ENCODE results near the gene KRT7.

DNA sequence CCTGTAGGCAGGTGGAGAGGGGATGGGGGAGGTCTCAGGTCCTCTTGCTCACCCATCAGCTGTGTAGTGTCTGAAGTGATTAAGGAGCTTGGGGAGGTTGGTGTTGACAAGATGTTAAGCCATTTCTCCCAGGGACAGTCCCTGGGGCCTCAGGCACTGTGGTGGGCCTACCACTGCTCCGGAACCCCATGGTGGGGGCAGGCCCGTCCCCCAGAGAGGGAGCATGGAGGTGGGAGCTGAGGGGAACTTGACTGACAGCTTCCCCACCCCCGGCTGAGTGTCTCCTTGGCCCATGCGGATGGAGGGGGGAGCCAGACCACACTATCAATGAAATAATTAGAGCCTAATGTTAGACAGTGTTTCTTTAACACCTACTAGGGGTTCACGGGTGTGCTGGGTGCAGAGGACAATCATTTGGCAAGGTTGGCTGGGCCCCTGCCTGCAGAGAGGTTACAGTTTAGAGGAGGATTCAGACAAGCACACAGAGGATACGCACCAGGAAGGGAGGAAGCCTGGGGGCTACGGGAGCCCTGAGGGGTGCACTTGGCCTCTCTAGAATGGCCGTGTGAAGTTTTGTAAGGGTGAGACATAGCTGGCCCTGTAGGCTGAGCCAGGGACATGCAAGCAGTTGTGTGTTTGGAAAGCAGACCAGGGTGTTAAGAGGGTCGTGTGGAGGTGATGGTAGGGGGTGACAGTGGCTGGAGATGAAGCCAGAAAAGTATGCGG lies 22.0 kb upstream of the KRT7 start:
- TF ChIP-seq, protein P1, sequence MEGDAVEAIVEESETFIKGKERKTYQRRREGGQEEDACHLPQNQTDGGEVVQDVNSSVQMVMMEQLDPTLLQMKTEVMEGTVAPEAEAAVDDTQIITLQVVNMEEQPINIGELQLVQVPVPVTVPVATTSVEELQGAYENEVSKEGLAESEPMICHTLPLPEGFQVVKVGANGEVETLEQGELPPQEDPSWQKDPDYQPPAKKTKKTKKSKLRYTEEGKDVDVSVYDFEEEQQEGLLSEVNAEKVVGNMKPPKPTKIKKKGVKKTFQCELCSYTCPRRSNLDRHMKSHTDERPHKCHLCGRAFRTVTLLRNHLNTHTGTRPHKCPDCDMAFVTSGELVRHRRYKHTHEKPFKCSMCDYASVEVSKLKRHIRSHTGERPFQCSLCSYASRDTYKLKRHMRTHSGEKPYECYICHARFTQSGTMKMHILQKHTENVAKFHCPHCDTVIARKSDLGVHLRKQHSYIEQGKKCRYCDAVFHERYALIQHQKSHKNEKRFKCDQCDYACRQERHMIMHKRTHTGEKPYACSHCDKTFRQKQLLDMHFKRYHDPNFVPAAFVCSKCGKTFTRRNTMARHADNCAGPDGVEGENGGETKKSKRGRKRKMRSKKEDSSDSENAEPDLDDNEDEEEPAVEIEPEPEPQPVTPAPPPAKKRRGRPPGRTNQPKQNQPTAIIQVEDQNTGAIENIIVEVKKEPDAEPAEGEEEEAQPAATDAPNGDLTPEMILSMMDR (IDR thresholded peaks at IDR 0.05; ENCODE audit: low read length): no peak
- TF ChIP-seq EZH2 (optimal IDR thresholded peaks at IDR 0.05; ENCODE audit: low read depth, low read length) (no peak), EZH2phosphoT487 (IDR thresholded peaks at IDR 0.05; ENCODE audit: low read length) (no peak)
